A673 (cell line): Measurements from ENCODE around the gene TWNK.

Experiments used
- CTCF ChIP-seq: fragments of 300-800, 200-600 bp; sonication (generic); conservative IDR thresholded peaks from 2 replicates; pipeline ENCODE4 v1.5.1; 2017; ENCODE audit warnings: low read depth, mild to moderate bottlenecking, antibody characterized with exemption, low read length, moderate library complexity, mixed read lengths
- EZH2 ChIP-seq: fragments of 200-600 bp; sonication (generic); IDR thresholded peaks from 2 replicates; pipeline ENCODE4 v1.6.1; 2017; ENCODE audit warnings: borderline replicate concordance, low read depth, mild to moderate bottlenecking, mixed read lengths, antibody characterized with exemption, low read length; ENCODE audit not compliant: poor library complexity, severe bottlenecking

- TF ChIP-seq CTCF (no peak), EZH2 (no peak)
Measured at GRCh38 chr10:101031796-101032636, 44.7 kb downstream of the TWNK start.
